ENCODE measurements around the gene NBPF1.
"Not testable (repeated sequence)": the region's sequence is repeated elsewhere in the genome, so short reads cannot be mapped to it uniquely, and the experiment has no call there.

The NBPF1 gene

DNA sequence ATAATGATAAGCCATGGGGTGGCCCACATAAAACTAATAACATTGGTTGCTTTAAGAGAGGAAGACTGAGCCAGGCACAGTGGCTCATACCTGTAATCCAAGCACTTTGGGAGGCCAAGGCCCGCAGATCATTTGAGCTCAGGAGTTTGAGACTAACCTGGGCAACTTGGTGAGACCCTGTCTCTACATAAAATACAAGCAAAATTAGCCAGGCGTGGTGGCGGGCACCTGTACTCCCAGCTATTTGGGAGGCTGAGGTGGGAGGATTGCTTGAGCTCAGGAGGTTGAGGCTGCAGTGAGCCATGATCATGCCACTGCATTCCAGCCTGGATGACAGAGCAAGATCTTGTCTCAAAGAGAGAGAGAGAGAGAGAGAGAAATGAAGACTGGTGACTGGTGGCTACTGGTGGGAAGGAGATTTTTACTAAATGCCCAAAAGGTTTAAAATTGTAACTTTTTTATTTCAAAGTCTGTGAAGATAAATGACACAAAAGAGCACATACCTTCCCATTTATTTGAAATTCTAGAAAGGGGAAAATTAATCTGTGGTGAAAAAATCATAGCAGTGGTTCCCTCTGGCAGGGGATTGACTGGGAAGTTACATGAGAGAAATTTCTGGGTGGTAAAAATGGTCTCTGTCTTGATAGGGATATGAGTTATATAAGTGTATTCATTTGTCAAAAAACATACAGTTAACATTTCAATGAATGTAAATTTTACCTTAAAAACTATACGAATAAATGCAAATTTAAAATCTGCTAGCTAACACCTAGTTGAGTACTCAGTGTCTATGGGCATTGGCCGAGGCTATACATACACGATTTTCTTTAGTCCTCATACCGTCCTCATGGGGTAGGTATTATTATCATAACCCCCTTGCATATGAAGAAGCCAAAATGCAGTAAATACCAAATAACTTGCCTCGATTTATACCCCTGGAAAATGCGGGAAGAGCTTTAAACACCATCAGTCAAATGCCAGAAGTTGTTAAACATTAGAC is 2.2 kb upstream of the NBPF1 start:
- peak; percentile 53 for DNase-seq (ENCODE audit: low spot score)
- in situ Hi-C loops (cut with MboI; ENCODE audit: low pct_unique_long_range_greater_than_20kb, low sequenced_read_pairs, unreplicated experiment), result loop anchor here (10.0 to 25.0 kb wide), 4 partner anchors 109 to 622 kb away; partner anchors contain the start of genes CPLANE2 and PADI3
- TF ChIP-seq, protein P1, sequence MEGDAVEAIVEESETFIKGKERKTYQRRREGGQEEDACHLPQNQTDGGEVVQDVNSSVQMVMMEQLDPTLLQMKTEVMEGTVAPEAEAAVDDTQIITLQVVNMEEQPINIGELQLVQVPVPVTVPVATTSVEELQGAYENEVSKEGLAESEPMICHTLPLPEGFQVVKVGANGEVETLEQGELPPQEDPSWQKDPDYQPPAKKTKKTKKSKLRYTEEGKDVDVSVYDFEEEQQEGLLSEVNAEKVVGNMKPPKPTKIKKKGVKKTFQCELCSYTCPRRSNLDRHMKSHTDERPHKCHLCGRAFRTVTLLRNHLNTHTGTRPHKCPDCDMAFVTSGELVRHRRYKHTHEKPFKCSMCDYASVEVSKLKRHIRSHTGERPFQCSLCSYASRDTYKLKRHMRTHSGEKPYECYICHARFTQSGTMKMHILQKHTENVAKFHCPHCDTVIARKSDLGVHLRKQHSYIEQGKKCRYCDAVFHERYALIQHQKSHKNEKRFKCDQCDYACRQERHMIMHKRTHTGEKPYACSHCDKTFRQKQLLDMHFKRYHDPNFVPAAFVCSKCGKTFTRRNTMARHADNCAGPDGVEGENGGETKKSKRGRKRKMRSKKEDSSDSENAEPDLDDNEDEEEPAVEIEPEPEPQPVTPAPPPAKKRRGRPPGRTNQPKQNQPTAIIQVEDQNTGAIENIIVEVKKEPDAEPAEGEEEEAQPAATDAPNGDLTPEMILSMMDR (IDR thresholded peaks at IDR 0.05; ENCODE audit: extremely low read depth, insufficient read depth, missing control alignments), result no peak

DNA sequence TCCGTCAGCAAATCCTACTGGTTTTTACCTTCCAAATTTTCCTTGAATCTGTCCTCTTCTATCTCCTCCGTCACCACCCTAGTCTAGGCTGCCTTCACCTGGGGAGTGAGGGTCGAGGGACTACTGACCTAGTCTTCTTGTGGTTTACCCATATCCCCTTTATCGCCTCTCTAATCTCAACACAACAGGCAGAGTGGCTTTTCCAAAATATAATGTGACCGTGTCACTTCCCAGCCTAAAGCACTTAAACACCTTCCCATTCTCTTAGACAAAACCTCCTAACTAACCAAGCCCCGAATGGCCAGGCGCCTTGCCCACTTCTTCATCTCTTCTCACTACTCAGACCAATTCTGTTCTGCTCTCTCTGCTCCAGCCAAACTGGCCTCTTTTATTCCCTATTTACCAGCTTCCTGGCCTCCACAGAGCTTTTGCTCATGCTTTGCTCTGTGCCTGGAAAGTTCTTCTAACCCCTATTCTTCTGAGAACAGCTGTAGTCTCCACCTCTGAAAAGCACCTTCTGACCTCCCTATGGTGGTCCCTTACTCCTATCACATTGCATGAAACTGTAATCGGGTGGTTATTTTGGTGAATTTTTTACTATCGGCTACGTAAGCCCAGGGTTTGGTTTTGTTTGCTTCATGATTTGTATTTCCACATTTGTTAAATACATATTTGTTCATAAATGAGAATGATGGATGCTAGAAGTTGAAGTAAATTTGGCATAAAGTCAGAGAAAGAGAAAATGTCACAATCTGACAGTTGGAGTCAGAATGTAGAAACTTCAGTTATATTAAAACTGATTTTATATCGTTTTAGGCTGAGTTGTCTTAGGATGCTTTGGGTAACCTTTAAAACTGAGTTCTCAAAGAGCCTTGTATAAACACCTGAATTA is 1.2 kb upstream of the NBPF1 start:
- TF ChIP-seq, protein P1 (IDR thresholded peaks at IDR 0.05; ENCODE audit: extremely low read depth, insufficient read depth, missing control alignments), result no peak
- DNase-seq (ENCODE audit: low spot score), result peak; percentile 63
- in situ Hi-C loops (cut with MboI; ENCODE audit: low pct_unique_long_range_greater_than_20kb, low sequenced_read_pairs, unreplicated experiment), result loop anchor here (10.0 to 25.0 kb wide), 4 partner anchors 110 to 623 kb away; partner anchors contain the start of genes CPLANE2 and PADI3

DNA sequence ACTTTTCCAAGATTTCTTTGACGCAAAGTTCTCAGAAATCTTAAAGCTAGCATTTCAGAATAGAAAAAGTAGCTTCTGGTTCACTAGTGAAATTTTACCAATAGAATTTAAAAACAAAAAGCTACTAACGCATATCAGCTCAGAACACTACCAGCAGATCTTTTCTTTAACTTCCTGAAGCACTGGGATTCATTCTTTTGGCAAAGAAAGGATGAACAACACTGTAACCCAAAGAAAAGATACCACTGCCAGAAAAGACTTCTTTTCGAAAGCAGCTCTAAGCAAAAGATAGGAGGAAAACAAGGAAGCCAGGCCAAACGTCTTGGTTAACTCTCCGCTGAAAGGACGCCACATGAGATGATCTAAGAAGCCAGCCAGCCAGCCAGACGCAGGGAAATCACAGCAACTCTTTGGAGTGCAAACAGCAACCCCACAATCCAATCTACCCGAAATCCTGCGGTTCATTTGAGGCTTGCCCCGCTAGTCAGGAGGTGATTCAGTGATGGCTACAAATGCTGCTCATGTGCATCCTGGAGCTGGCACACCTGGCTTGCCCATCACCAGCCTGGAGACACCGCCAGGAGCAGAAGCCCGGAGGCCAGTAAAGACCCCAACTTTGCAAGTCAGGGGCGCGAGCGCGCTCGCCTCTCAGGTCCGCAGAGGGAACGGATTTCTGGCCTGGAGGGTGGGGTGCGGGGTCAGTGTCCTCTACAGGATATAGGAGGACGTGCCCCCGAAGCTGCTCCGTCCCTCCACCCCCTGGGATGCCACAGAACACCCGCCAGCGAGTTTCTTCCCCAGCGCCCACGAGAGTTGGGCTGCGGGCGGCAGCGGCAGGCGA is 812 bp downstream of the NBPF1 start:
- peak; percentile 77 for DNase-seq (ENCODE audit: low spot score)
- TF ChIP-seq, protein P1 (IDR thresholded peaks at IDR 0.05; ENCODE audit: extremely low read depth, insufficient read depth, missing control alignments), result no peak
- in situ Hi-C loops (cut with MboI; ENCODE audit: low pct_unique_long_range_greater_than_20kb, low sequenced_read_pairs, unreplicated experiment), result loop anchor here (10.0 to 25.0 kb wide), 4 partner anchors 112 to 625 kb away; partner anchors contain the start of genes CPLANE2 and PADI3

DNA sequence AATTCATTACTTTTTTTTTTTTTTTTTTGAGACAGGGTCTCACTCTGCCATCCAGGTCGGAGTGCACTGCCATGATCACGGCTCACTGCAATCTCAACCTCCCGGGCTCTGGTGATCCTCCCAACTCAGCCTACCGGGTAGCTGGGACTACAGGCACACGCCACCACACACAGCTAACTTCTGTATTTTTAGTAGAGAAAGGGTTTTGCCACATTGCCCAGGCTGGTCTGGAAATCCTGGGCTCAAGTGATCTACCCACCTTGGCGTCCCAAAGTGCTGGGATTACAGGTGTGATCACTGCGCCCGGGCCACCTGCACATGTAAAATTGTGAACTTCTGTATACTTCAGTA is 1.4 kb downstream of the NBPF1 start:
- in situ Hi-C loops (cut with MboI; ENCODE audit: low pct_unique_long_range_greater_than_20kb, low sequenced_read_pairs, unreplicated experiment), result loop anchor here (10.0 to 25.0 kb wide), 4 partner anchors 113 to 625 kb away; partner anchors contain the start of genes CPLANE2 and PADI3
- not testable (repeated sequence) for DNase-seq (ENCODE audit: low spot score)

DNA sequence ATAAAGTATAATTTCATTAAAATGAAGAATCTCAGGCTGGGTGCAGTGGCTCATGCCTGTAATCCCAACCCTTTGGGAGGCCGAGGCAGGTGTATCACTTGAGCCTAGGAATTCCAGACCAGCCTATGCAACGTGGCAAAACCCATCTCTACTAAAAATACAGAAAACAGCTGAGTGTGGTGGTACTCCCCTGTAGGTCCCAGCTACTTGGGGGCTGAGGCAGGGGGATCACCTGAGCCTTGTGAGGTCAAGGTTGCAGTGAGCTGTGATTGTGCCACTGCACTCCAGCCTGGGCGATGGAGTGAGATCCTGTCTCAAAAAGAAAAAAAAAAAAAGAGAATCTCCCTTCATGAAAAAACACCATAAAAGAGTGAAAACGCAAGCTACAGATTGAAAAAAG is 2.2 kb downstream of the NBPF1 start:
- not testable (repeated sequence) for DNase-seq (ENCODE audit: low spot score)
- in situ Hi-C loops (cut with MboI; ENCODE audit: low pct_unique_long_range_greater_than_20kb, low sequenced_read_pairs, unreplicated experiment), result loop anchor here (10.0 to 25.0 kb wide), 4 partner anchors 114 to 626 kb away; partner anchors contain the start of genes CPLANE2 and PADI3

DNA sequence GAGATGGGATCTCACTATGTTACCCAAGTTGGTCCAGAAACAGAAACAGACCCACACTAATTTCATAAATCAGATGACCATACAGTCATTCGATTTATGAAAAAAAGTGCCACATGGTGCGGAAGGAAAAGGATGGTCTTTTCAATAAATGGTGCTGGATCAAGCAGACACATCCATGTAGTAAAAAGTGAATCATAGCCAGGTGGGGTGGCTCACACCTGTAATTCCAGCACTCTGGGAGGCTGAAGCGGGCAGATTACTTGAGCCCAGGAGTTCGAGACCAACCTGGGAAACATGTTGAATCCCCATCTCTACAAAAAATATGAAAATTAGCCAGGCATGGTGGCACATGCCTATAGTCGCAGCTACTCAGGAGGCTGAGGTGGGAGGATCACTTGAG is 2.8 kb downstream of the NBPF1 start:
- DNase-seq (ENCODE audit: low spot score), result not testable (repeated sequence)
- in situ Hi-C loops (cut with MboI; ENCODE audit: low pct_unique_long_range_greater_than_20kb, low sequenced_read_pairs, unreplicated experiment), result loop anchor here (10.0 to 25.0 kb wide), 4 partner anchors 114 to 627 kb away; partner anchors contain the start of genes CPLANE2 and PADI3

DNA sequence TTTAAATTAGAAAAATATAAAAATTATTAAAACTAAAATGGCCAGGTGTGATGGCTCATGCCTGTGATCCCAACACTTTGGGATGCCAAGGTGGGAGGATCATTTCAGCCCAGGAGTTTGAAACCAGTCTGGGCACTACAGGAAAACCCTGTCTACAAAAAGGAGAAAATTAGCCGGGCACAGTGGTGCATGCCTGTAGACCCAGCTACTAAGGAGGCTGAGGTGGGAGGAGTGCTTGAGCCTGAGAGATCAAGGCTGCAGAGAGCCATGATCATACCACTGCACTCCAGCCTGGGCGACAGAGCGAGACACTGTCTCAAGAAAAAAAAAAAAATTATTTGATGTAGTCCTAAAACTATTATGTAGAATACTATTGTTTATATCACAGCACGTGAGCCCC is 3.6 kb downstream of the NBPF1 start:
- DNase-seq (ENCODE audit: low spot score), result not testable (repeated sequence)
- in situ Hi-C loops (cut with MboI; ENCODE audit: low pct_unique_long_range_greater_than_20kb, low sequenced_read_pairs, unreplicated experiment), result loop anchor here (10.0 to 25.0 kb wide), 5 partner anchors 115 to 628 kb away; partner anchors contain the start of genes CPLANE2 and PADI3
